HepG2 (cell line): Measurements from ENCODE around the gene NKPD1.

ENCODE experiments used
- AKAP8 ChIP-seq: sonication (generic); formaldehyde crosslinking; IDR thresholded peaks from 2 replicates; pipeline ENCODE4 v1.5.1; 2020; ENCODE audit warnings: mild to moderate bottlenecking, missing genetic modification reagents
- BCLAF1 ChIP-seq: fragments of 450-650 bp; IDR thresholded peaks from 2 replicates; pipeline ENCODE4 v1.6.1; 2017; ENCODE audit warnings: mild to moderate bottlenecking
- NR2C2 ChIP-seq: sonication (generic); formaldehyde crosslinking; IDR thresholded peaks from 2 replicates; pipeline ENCODE4 v1.4.0; 2020; ENCODE audit warnings: missing genetic modification reagents, mild to moderate bottlenecking, moderate library complexity, borderline replicate concordance
- ZNF263 ChIP-seq: sonication (generic); formaldehyde crosslinking; IDR thresholded peaks from 2 replicates; pipeline ENCODE4 v1.4.0; 2020; ENCODE audit warnings: missing genetic modification reagents
- ZNF747 ChIP-seq: sonication (generic); formaldehyde crosslinking; IDR thresholded peaks from 2 replicates; pipeline ENCODE4 v1.8.1; 2023; ENCODE audit warnings: missing genetic modification reagents, mild to moderate bottlenecking, borderline replicate concordance
- TF ChIP-seq, protein P1 (sequence below), 2 experiments: IDR thresholded peaks; 2 replicates each; pipeline ENCODE4 v1.6.1; 2011 to 2012; ENCODE audit warnings: low read length in 2 of 2, borderline replicate concordance in 1 of 2, low read depth in 1 of 2, mild to moderate bottlenecking in 1 of 2, moderate library complexity in 1 of 2
- TF ChIP-seq, protein P2 (sequence below): sonication (generic); formaldehyde crosslinking; IDR thresholded peaks from 2 replicates; pipeline ENCODE4 v1.4.0; 2020; ENCODE audit warnings: missing genetic modification reagents, mild to moderate bottlenecking, borderline replicate concordance

GRCh38 chr19:45184115-45184514, 23.3 kb upstream of the NKPD1 start:
- no peak for TF ChIP-seq ZNF747 (CRISPR knock-in tag)
- TF ChIP-seq, protein P1, sequence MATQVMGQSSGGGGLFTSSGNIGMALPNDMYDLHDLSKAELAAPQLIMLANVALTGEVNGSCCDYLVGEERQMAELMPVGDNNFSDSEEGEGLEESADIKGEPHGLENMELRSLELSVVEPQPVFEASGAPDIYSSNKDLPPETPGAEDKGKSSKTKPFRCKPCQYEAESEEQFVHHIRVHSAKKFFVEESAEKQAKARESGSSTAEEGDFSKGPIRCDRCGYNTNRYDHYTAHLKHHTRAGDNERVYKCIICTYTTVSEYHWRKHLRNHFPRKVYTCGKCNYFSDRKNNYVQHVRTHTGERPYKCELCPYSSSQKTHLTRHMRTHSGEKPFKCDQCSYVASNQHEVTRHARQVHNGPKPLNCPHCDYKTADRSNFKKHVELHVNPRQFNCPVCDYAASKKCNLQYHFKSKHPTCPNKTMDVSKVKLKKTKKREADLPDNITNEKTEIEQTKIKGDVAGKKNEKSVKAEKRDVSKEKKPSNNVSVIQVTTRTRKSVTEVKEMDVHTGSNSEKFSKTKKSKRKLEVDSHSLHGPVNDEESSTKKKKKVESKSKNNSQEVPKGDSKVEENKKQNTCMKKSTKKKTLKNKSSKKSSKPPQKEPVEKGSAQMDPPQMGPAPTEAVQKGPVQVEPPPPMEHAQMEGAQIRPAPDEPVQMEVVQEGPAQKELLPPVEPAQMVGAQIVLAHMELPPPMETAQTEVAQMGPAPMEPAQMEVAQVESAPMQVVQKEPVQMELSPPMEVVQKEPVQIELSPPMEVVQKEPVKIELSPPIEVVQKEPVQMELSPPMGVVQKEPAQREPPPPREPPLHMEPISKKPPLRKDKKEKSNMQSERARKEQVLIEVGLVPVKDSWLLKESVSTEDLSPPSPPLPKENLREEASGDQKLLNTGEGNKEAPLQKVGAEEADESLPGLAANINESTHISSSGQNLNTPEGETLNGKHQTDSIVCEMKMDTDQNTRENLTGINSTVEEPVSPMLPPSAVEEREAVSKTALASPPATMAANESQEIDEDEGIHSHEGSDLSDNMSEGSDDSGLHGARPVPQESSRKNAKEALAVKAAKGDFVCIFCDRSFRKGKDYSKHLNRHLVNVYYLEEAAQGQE (IDR thresholded peaks at IDR 0.05; ENCODE audit: borderline replicate concordance in 1 of 2, low read depth in 1 of 2, low read length in 2 of 2): no peak
- TF ChIP-seq NR2C2 (CRISPR knock-in tag): no peak
- no peak for TF ChIP-seq ZNF263 (CRISPR knock-in tag)
- TF ChIP-seq, protein P2, sequence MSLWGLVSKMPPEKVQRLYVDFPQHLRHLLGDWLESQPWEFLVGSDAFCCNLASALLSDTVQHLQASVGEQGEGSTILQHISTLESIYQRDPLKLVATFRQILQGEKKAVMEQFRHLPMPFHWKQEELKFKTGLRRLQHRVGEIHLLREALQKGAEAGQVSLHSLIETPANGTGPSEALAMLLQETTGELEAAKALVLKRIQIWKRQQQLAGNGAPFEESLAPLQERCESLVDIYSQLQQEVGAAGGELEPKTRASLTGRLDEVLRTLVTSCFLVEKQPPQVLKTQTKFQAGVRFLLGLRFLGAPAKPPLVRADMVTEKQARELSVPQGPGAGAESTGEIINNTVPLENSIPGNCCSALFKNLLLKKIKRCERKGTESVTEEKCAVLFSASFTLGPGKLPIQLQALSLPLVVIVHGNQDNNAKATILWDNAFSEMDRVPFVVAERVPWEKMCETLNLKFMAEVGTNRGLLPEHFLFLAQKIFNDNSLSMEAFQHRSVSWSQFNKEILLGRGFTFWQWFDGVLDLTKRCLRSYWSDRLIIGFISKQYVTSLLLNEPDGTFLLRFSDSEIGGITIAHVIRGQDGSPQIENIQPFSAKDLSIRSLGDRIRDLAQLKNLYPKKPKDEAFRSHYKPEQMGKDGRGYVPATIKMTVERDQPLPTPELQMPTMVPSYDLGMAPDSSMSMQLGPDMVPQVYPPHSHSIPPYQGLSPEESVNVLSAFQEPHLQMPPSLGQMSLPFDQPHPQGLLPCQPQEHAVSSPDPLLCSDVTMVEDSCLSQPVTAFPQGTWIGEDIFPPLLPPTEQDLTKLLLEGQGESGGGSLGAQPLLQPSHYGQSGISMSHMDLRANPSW (CRISPR knock-in tag): no peak
- TF ChIP-seq BCLAF1: no peak
- no peak for TF ChIP-seq AKAP8 (CRISPR knock-in tag)
